KOPT-K1 (cell line): ENCODE results near the gene IDS.
"Not testable (repeated sequence)": the region's sequence is repeated elsewhere in the genome, so short reads cannot be mapped to it uniquely, and the experiment has no call there.

Source experiments
- H3K27ac ChIP-seq: fragments of 200-600 bp; sonication (generic); 2 replicates; pipeline ENCODE4 v1.5.1; 2016; ENCODE audit warnings: antibody characterized with exemption, mild to moderate bottlenecking, low read depth, low read length; ENCODE audit not compliant: poor library complexity, severe bottlenecking
- H3K36me3 ChIP-seq: fragments of 200-600 bp; sonication (generic); 2 replicates; pipeline ENCODE4 v1.5.1; 2017; ENCODE audit warnings: antibody characterized with exemption, mild to moderate bottlenecking, low read length, moderate library complexity; ENCODE audit not compliant: insufficient read depth
- H3K9me3 ChIP-seq: fragments of 200-600 bp; sonication (generic); 2 replicates; pipeline ENCODE4 v1.5.1; 2017; ENCODE audit warnings: antibody characterized with exemption, low read length, mild to moderate bottlenecking; ENCODE audit not compliant: insufficient read depth, poor library complexity, severe bottlenecking

IDS gene

GRCh38 chrX:149495573-149496071, 9.5 kb downstream of the IDS start:
- Histone ChIP-seq H3K27ac (no peak overlapping the region), H3K36me3 (peaks cover 87% of the 10 kb centered on the region), H3K9me3 (no peaks in the 10 kb centered on the region)

GRCh38 chrX:149494844-149495565, 10.1 kb downstream of the IDS start:
- Histone ChIP-seq H3K36me3 (peaks cover 87% of the 10 kb centered on the region), H3K27ac (no peak overlapping the region), H3K9me3 (no peaks in the 10 kb centered on the region)

GRCh38 chrX:149493567-149494562, 11.2 kb downstream of the IDS start:
- no peaks in the 10 kb centered on the region for H3K9me3 ChIP-seq
- no peak overlapping the region for H3K27ac ChIP-seq
- peaks cover 93% of the 10 kb centered on the region for H3K36me3 ChIP-seq

- peaks cover 81% of the 10 kb centered on the region for H3K36me3 ChIP-seq
- H3K9me3 ChIP-seq = no peaks in the 10 kb centered on the region
- H3K27ac ChIP-seq = no peak overlapping the region
These were observed 13.3 kb downstream of the IDS start for GRCh38 chrX:149491812-149492211.

- H3K36me3 ChIP-seq = peaks cover 80% of the 10 kb centered on the region
- no peaks in the 10 kb centered on the region for H3K9me3 ChIP-seq
- no peak overlapping the region for H3K27ac ChIP-seq
These were observed 15.0 kb downstream of the IDS start for GRCh38 chrX:149490100-149490499.

- H3K36me3 ChIP-seq = peaks cover 68% of the 10 kb centered on the region
- not testable (repeated sequence) for H3K9me3 ChIP-seq, H3K27ac ChIP-seq
These were observed 16.6 kb downstream of the IDS start for GRCh38 chrX:149488411-149489052.

- H3K9me3 ChIP-seq, H3K27ac ChIP-seq: not testable (repeated sequence)
- peaks cover 64% of the 10 kb centered on the region for H3K36me3 ChIP-seq
These were observed 17.1 kb downstream of the IDS start for GRCh38 chrX:149488008-149488407.

- H3K27ac ChIP-seq = no peak overlapping the region
- H3K9me3 ChIP-seq = no peaks in the 10 kb centered on the region
- H3K36me3 ChIP-seq = peaks cover 62% of the 10 kb centered on the region
These were observed 17.8 kb downstream of the IDS start for GRCh38 chrX:149487292-149487691.

- H3K9me3 ChIP-seq = no peaks in the 10 kb centered on the region
- H3K36me3 ChIP-seq = no peaks in the 10 kb centered on the region
- H3K27ac ChIP-seq = no peak overlapping the region
These were observed 28.6 kb downstream of the IDS start for GRCh38 chrX:149476513-149476912.

GRCh38 chrX:149473966-149474365, 31.1 kb downstream of the IDS start:
- Histone ChIP-seq H3K36me3 (no peaks in the 10 kb centered on the region), H3K9me3 (no peaks in the 10 kb centered on the region), H3K27ac (no peak overlapping the region)

- no peaks in the 10 kb centered on the region for H3K9me3 ChIP-seq
- H3K27ac ChIP-seq = no peak overlapping the region
- H3K36me3 ChIP-seq = no peaks in the 10 kb centered on the region
These were observed 32.0 kb downstream of the IDS start for GRCh38 chrX:149473092-149473491.

GRCh38 chrX:149472625-149473024, 32.5 kb downstream of the IDS start:
- Histone ChIP-seq H3K9me3 (no peaks in the 10 kb centered on the region), H3K27ac (no peak overlapping the region), H3K36me3 (no peaks in the 10 kb centered on the region)

- Histone ChIP-seq H3K9me3 (no peaks in the 10 kb centered on the region), H3K36me3 (no peaks in the 10 kb centered on the region), H3K27ac (no peak overlapping the region)
These were observed 33.7 kb downstream of the IDS start for GRCh38 chrX:149471397-149471796.

GRCh38 chrX:149470955-149471354, 34.2 kb downstream of the IDS start:
- H3K9me3 ChIP-seq = no peaks in the 10 kb centered on the region

GRCh38 chrX:149469406-149469805, 35.7 kb downstream of the IDS start:
- Histone ChIP-seq H3K36me3 (no peaks in the 10 kb centered on the region), H3K9me3 (no peaks in the 10 kb centered on the region), H3K27ac (no peak overlapping the region)

More at GRCh38 chrX:149470955-149471354, 34.2 kb downstream of the IDS start:
- no peak overlapping the region for H3K27ac ChIP-seq
- H3K36me3 ChIP-seq = no peaks in the 10 kb centered on the region
